DOHH2 (cell line): Measurements from ENCODE around the gene CAMKMT.

Experiments used
- H3F3A ChIP-seq: fragments of 200-600 bp; sonication (generic), shearing (Covaris generic); 2 replicates; pipeline ENCODE4 v1.6.0; 2016; ENCODE audit warnings: antibody characterized with exemption, mild to moderate bottlenecking; ENCODE audit not compliant: control insufficient read depth, insufficient read depth
- H3K27ac ChIP-seq: fragments of 200-600 bp; sonication (generic); 2 replicates; pipeline ENCODE4 v1.5.1; 2014; ENCODE audit warnings: low read depth, mild to moderate bottlenecking, low read length, moderate library complexity
- H3K27me3 ChIP-seq: fragments of 200-600 bp; sonication (generic); 2 replicates; pipeline ENCODE4 v1.6.1; 2014; ENCODE audit warnings: mild to moderate bottlenecking, low read length, mixed read lengths; ENCODE audit not compliant: control insufficient read depth
- H3K36me3 ChIP-seq: fragments of 200-600 bp; sonication (generic); 2 replicates; pipeline ENCODE4 v1.6.1; 2014; ENCODE audit warnings: mild to moderate bottlenecking, low read length, moderate library complexity, mixed read lengths; ENCODE audit not compliant: control insufficient read depth
- H3K4me1 ChIP-seq: fragments of 200-600 bp; sonication (generic); 2 replicates; pipeline ENCODE4 v1.6.1; 2014; ENCODE audit warnings: mild to moderate bottlenecking, low read length, mixed read lengths; ENCODE audit not compliant: control insufficient read depth
- H3K4me2 ChIP-seq: fragments of 200-600 bp; sonication (generic); 2 replicates; pipeline ENCODE4 v1.6.0; 2014; ENCODE audit warnings: mild to moderate bottlenecking, low read length, moderate library complexity
- H3K4me3 ChIP-seq: fragments of 200-600 bp; sonication (generic); 2 replicates; pipeline ENCODE4 v1.5.1; 2014; ENCODE audit warnings: mild to moderate bottlenecking, low read length, mixed read lengths
- H3K79me2 ChIP-seq: fragments of 200-600 bp; sonication (generic); 2 replicates; pipeline ENCODE4 v1.6.1; 2014; ENCODE audit warnings: mild to moderate bottlenecking, low read length, mixed read lengths; ENCODE audit not compliant: control insufficient read depth
- H3K9me2 ChIP-seq: fragments of 200-600 bp; sonication (generic); replicated peaks from 2 replicates; pipeline ENCODE4 v1.6.1; 2014; ENCODE audit warnings: mild to moderate bottlenecking, low read length, mixed read lengths; ENCODE audit not compliant: control insufficient read depth
- H3K9me3 ChIP-seq: fragments of 200-600 bp; sonication (generic); 2 replicates; pipeline ENCODE4 v1.6.1; 2014; ENCODE audit warnings: antibody characterized with exemption, low read length, mixed read lengths; ENCODE audit not compliant: control insufficient read depth, insufficient read depth
- H4K20me1 ChIP-seq: fragments of 200-600 bp; sonication (generic); 2 replicates; pipeline ENCODE4 v1.6.0; 2014; ENCODE audit warnings: low read depth, mild to moderate bottlenecking, antibody characterized with exemption, low read length, moderate library complexity; ENCODE audit not compliant: control insufficient read depth, insufficient read depth
- EZH2phosphoT487 ChIP-seq: fragments of 200-600 bp; sonication (generic); IDR thresholded peaks from 2 replicates; pipeline ENCODE4 v1.6.1; 2017; ENCODE audit warnings: borderline replicate concordance, mild to moderate bottlenecking, antibody characterized with exemption, low read length, moderate library complexity, mixed read lengths
- TF ChIP-seq, protein P1 (sequence below): fragments of 200-600 bp; sonication (generic); IDR thresholded peaks from one replicate; pipeline ENCODE4 v1.5.1; 2014; ENCODE audit warnings: antibody characterized with exemption, mild to moderate bottlenecking, low read depth, low read length; ENCODE audit not compliant: poor library complexity, severe bottlenecking

CAMKMT gene

DNA sequence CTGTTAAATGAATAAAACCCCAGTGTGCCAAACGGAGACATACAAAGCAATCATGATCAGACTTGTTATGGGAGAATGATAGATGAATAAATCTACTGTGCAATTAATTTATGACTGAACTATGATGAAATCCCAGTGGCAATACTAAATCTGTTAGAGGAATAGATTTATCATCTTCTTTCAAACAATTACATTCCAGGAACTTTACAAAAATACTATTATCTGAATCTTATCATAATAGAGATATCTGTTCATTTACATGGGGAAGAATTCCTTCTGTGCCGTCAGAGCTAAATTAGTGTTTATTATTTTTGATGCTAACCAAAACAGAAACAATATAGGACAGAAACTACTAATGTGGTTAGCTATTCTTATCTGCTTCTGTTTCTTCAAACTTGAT, 208.5 kb downstream of the CAMKMT start:
- H3K4me3 ChIP-seq = no peak overlapping the region
- no peak overlapping the region for H3K4me2 ChIP-seq

DNA sequence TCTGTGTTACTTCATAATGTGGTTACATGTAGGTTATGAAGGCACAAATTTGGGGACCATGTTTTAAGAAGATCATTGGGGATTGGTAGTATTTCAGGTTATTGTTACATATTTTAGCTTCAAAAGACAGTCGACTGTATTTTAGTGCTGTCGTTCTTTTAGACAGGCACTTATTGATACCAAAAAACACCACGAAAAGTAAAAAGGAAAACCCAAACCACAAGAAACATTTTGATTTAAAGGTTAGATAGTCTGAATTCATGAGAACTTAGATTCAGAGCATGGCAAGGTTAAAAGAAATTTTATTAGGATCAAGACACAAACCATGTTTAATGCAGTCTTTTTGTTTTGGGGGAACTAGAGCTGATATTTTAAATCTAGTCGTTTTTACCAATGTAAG, 209.0 kb downstream of the CAMKMT start:
- no peaks in the 10 kb centered on the region for H3K36me3 ChIP-seq
- H3K79me2 ChIP-seq = no peaks in the 10 kb centered on the region
- H3K27me3 ChIP-seq = no peaks in the 10 kb centered on the region
- TF ChIP-seq, protein P1, sequence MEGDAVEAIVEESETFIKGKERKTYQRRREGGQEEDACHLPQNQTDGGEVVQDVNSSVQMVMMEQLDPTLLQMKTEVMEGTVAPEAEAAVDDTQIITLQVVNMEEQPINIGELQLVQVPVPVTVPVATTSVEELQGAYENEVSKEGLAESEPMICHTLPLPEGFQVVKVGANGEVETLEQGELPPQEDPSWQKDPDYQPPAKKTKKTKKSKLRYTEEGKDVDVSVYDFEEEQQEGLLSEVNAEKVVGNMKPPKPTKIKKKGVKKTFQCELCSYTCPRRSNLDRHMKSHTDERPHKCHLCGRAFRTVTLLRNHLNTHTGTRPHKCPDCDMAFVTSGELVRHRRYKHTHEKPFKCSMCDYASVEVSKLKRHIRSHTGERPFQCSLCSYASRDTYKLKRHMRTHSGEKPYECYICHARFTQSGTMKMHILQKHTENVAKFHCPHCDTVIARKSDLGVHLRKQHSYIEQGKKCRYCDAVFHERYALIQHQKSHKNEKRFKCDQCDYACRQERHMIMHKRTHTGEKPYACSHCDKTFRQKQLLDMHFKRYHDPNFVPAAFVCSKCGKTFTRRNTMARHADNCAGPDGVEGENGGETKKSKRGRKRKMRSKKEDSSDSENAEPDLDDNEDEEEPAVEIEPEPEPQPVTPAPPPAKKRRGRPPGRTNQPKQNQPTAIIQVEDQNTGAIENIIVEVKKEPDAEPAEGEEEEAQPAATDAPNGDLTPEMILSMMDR = no peak
- no peak for TF ChIP-seq EZH2phosphoT487
- H3K4me3 ChIP-seq = no peak overlapping the region
- no peaks in the 10 kb centered on the region for H3K9me3 ChIP-seq
- H3K9me2 ChIP-seq = no peaks in the 10 kb centered on the region
- no peaks in the 10 kb centered on the region for H3K4me1 ChIP-seq
- no peak overlapping the region for H3K27ac ChIP-seq
- H4K20me1 ChIP-seq = no peaks in the 10 kb centered on the region
- H3K4me2 ChIP-seq = no peak overlapping the region
- no peaks in the 10 kb centered on the region; the same call in 1 of the 2 replicates for H3F3A ChIP-seq

More for the DNA sequence above, 208.5 kb downstream of the CAMKMT start:
- Histone ChIP-seq H3F3A (no peaks in the 10 kb centered on the region; the same call in 1 of the 2 replicates), H3K79me2 (no peaks in the 10 kb centered on the region), H4K20me1 (no peaks in the 10 kb centered on the region), H3K9me2 (no peaks in the 10 kb centered on the region), H3K27me3 (no peaks in the 10 kb centered on the region), H3K9me3 (no peaks in the 10 kb centered on the region), H3K36me3 (no peaks in the 10 kb centered on the region), H3K27ac (no peak overlapping the region), H3K4me1 (no peaks in the 10 kb centered on the region)
- TF ChIP-seq, protein P1 = no peak
- TF ChIP-seq EZH2phosphoT487 = no peak

DNA sequence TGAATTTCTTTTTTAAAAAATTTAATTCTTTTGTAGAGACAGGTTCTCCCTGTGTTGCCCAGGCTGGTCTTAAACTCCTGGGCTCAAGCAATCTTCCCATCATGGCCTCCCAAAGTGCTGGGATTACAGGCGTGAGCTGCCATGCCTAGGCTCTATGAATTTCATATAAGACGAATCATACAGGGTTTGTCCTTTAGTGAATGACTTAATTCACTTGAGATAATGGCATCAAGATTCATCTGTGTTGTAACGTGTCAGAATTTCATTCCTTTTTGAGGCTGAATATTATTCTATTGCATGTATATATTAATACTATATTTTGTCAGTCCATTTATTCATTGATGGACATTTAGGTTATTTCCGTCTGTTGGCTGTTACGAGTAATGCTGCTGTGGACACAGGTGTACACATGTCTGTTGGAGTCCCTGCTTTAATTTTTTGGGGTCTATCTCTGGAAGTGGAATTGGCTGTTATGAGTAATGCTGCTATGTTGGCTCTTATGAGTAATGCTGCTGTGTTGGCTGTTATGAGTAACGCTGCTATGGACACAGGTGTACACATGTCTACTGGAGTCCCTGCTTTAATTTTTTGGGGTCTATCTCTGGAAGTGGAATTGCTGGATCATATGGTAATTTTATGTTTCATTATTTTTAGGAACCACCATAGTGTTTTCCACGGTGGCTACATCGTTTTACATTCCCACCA, 210.6 kb downstream of the CAMKMT start:
- H3K9me3 ChIP-seq = no peaks in the 10 kb centered on the region
- H3K36me3 ChIP-seq = no peaks in the 10 kb centered on the region
- TF ChIP-seq, protein P1 = no peak
- TF ChIP-seq EZH2phosphoT487 = no peak
- H4K20me1 ChIP-seq = no peaks in the 10 kb centered on the region
- no peaks in the 10 kb centered on the region; the same call in 1 of the 2 replicates for H3F3A ChIP-seq
- H3K79me2 ChIP-seq = no peaks in the 10 kb centered on the region
- no peaks in the 10 kb centered on the region for H3K4me1 ChIP-seq
- H3K4me3 ChIP-seq = no peak overlapping the region
- H3K9me2 ChIP-seq = no peaks in the 10 kb centered on the region
- H3K27me3 ChIP-seq = no peaks in the 10 kb centered on the region
- no peak overlapping the region for H3K27ac ChIP-seq
- H3K4me2 ChIP-seq = no peak overlapping the region
